Upper lobe of left lung (tissue), 6 donors: ENCODE results near the gene LILRA2. TPM values are rescaled to one million over a fixed set of nuclear protein-coding genes. Genes with fewer than 3 reads are reported as not detected.
"Not testable (repeated sequence)": the region's sequence is repeated elsewhere in the genome, so short reads cannot be mapped to it uniquely, and the experiment has no call there.

ENCODE experiments used
- ATAC-seq, 2 donors: fragments of 200-7000 bp; cut with Tn5 transposase; one replicate each; pipeline ENCODE4 v1.9.1; 2022; ENCODE audit warnings: mild to moderate bottlenecking in 2 of 2, moderate library complexity in 2 of 2; ENCODE audit not compliant: low FRiP score in 2 of 2
- DNase-seq, 2 donors: peaks; one replicate each; pipeline ENCODE4 v3.0.0-alpha.2; 2019 to 2020
- H3K27ac ChIP-seq, 4 donors: fragments of 200-600 bp; sonication (generic); one replicate each; pipeline ENCODE4 v1.5.1; 2016 to 2019
- H3K27me3 ChIP-seq, 4 donors: fragments of 200-600 bp; sonication (generic); one replicate each; pipeline ENCODE4 v1.5.1; 2017 to 2019
- H3K36me3 ChIP-seq, 4 donors: fragments of 200-600 bp; sonication (generic); one replicate each; pipeline ENCODE4 v1.5.1; 2016 to 2019
- H3K4me1 ChIP-seq, 4 donors: fragments of 200-600 bp; sonication (generic); one replicate each; pipeline ENCODE4 v1.5.1; 2018 to 2019
- H3K4me3 ChIP-seq, 4 donors: fragments of 200-600 bp; sonication (generic); one replicate each; pipeline ENCODE4 v1.5.1; 2017 to 2019; ENCODE audit warnings: mild to moderate bottlenecking in 2 of 4, moderate library complexity in 1 of 4
- H3K9me3 ChIP-seq, 4 donors: fragments of 200-600 bp; sonication (generic); one replicate each; pipeline ENCODE4 v1.5.1; 2018 to 2019
- CTCF ChIP-seq, 6 experiments: fragments of 450-650 bp in 4 of 6; fragments of 200-600 bp in 2 of 6; sonication (generic) in 2 of 6; IDR thresholded peaks; one replicate each; pipeline ENCODE4 v1.5.1; 2016 to 2019; ENCODE audit warnings: antibody characterized with exemption in 6 of 6
- EP300 ChIP-seq, 4 donors: sonication (generic); formaldehyde crosslinking; IDR thresholded peaks; one replicate each; pipeline ENCODE4 v1.5.1; 2017; ENCODE audit warnings: antibody characterized with exemption in 4 of 4, control low read depth in 2 of 4
- POLR2A ChIP-seq, 4 donors: fragments of 450-650 bp; IDR thresholded peaks; one replicate each; pipeline ENCODE4 v1.5.1; 2016 to 2017; ENCODE audit warnings: antibody characterized with exemption in 4 of 4, mild to moderate bottlenecking in 2 of 4
- POLR2AphosphoS5 ChIP-seq, 2 donors: sonication (generic); formaldehyde crosslinking; IDR thresholded peaks; one replicate each; pipeline ENCODE4 v1.5.1; 2017; ENCODE audit warnings: antibody characterized with exemption in 2 of 2
- WGBS, 2 donors: methylation state at CpG; one replicate each; pipeline ENCODE4 v1.1.5; 2017 to 2018; 5-methylcytosine and 5-hydroxymethylcytosine counted together
- total RNA-seq, 6 donors: library from RNA; depleted of rRNA in 4 of 6; stranded (reverse); fragments of >200 nt in 4 of 6; gene quantifications; one replicate each; pipeline versions ENCODE4 v1.1.0 to v1.2.1, GENCODE V29; 2016 to 2021
- donor health status: DM: no; HTN: no; CAD: no; lungs with moderate emphysema.
- donor health status: DM: no; HTN: yes; CAD: no; lungs with severe emphysema.

LILRA2 gene
- total RNA-seq, 6 donors from 2014 or later = 0.78 to 38.4 (median 7.6) TPM

GRCh38 chr19:54572696-54573311 is 786 bp upstream of the LILRA2 start:
- Histone ChIP-seq H3K4me1 (no peaks in the 10 kb centered on the region), H3K4me3 (peak overlapping the region in 3 of 4 donors; percentile 4 to 35 (median 17)), H3K27ac (peak overlapping the region; percentile 24 to 79 (median 58)), H3K36me3 (no peaks in the 10 kb centered on the region), H3K9me3 (no peaks in the 10 kb centered on the region), H3K27me3 (peaks cover 0 to 5% (median 0%) of the 10 kb centered on the region in 4 donors)
- DNase-seq = peak in 1 of 2 donors; percentile 61
- 22 to 35% methylated on average over 8 to 9 of the region's 9 CpGs for WGBS, 2 donors
- TF ChIP-seq CTCF (IDR thresholded peaks at IDR 0.05) = no peak
- no peak for TF ChIP-seq EP300 (IDR thresholded peaks at IDR 0.05)
- no peak for TF ChIP-seq POLR2AphosphoS5 (IDR thresholded peaks at IDR 0.05)
- TF ChIP-seq POLR2A (IDR thresholded peaks at IDR 0.05) = no peak
- ATAC-seq = peak; percentile 44 to 82

GRCh38 chr19:54574051-54574450 is 461 bp downstream of the LILRA2 start:
- no peak for TF ChIP-seq EP300 (IDR thresholded peaks at IDR 0.05)
- no peak for TF ChIP-seq CTCF (IDR thresholded peaks at IDR 0.05)
- no peak for TF ChIP-seq POLR2A (IDR thresholded peaks at IDR 0.05)
- no peak for TF ChIP-seq POLR2AphosphoS5 (IDR thresholded peaks at IDR 0.05)
- DNase-seq (no peak), ATAC-seq (peak in 1 of 2 donors; percentile 28)
- 31% methylated on average over 4 of the region's 4 CpGs for WGBS, 2 donors
- H3K27me3 ChIP-seq = peaks cover 0 to 5% (median 0%) of the 10 kb centered on the region in 4 donors
- no peaks in the 10 kb centered on the region for H3K4me1 ChIP-seq
- no peaks in the 10 kb centered on the region for H3K36me3 ChIP-seq
- peak overlapping the region in 2 of 4 donors; percentile 17 to 35 for H3K4me3 ChIP-seq
- peak overlapping the region in 2 of 4 donors; percentile 79 for H3K27ac ChIP-seq
- H3K9me3 ChIP-seq = no peaks in the 10 kb centered on the region

GRCh38 chr19:54574527-54575056 is 1.0 kb downstream of the LILRA2 start:
- Histone ChIP-seq H3K27ac (peak overlapping the region in 2 of 4 donors; percentile 79), H3K9me3 (no peaks in the 10 kb centered on the region), H3K27me3 (peaks cover 0 to 5% (median 0%) of the 10 kb centered on the region in 4 donors), H3K4me3 (peak overlapping the region in 1 of 4 donors; percentile 35), H3K4me1 (no peaks in the 10 kb centered on the region), H3K36me3 (no peaks in the 10 kb centered on the region)
- ATAC-seq = peak in 1 of 2 donors; percentile 3
- no peak for DNase-seq
- TF ChIP-seq EP300 (IDR thresholded peaks at IDR 0.05) (no peak), POLR2AphosphoS5 (IDR thresholded peaks at IDR 0.05) (no peak), POLR2A (IDR thresholded peaks at IDR 0.05) (no peak), CTCF (IDR thresholded peaks at IDR 0.05) (no peak)
- WGBS, 2 donors = 68 to 72% methylated on average over 11 to 12 of the region's 12 CpGs

GRCh38 chr19:54575205-54575604 is 1.6 kb downstream of the LILRA2 start:
- not testable (repeated sequence) for H3K36me3 ChIP-seq, H3K4me3 ChIP-seq, DNase-seq, H3K27me3 ChIP-seq, ATAC-seq, H3K27ac ChIP-seq, H3K9me3 ChIP-seq, H3K4me1 ChIP-seq
- WGBS, 2 donors = 59 to 78% methylated on average over 2 to 9 of the region's 9 CpGs

- peak in 1 of 2 donors; percentile 60 for ATAC-seq
- H3K27me3 ChIP-seq = peaks cover 0 to 5% (median 0%) of the 10 kb centered on the region in 4 donors
- H3K9me3 ChIP-seq = no peaks in the 10 kb centered on the region
- no peaks in the 10 kb centered on the region for H3K36me3 ChIP-seq
- no peak overlapping the region for H3K27ac ChIP-seq
- WGBS, 2 donors = 71% methylated on average over 6 of the region's 6 CpGs
- H3K4me3 ChIP-seq = no peak overlapping the region
- H3K4me1 ChIP-seq = no peaks in the 10 kb centered on the region
- no peak for TF ChIP-seq CTCF (IDR thresholded peaks at IDR 0.05)
- no peak for TF ChIP-seq POLR2A (IDR thresholded peaks at IDR 0.05)
- no peak for TF ChIP-seq EP300 (IDR thresholded peaks at IDR 0.05)
- no peak for TF ChIP-seq POLR2AphosphoS5 (IDR thresholded peaks at IDR 0.05)
- DNase-seq = no peak
Measured at GRCh38 chr19:54576411-54576976, 2.9 kb downstream of the LILRA2 start.
